Neural cell (in vitro differentiated cells): Measurements from ENCODE around the gene CPLX4.

Experiments
- EP300 ChIP-seq: fragments of 450-650 bp; conservative IDR thresholded peaks from 2 replicates; pipeline ENCODE4 v1.6.1; 2014; ENCODE audit warnings: antibody characterized with exemption, mild to moderate bottlenecking, moderate library complexity; ENCODE audit not compliant: poor library complexity, severe bottlenecking
- EZH2 ChIP-seq: fragments of 200-600, 300-800 bp; shearing (Covaris generic), sonication (generic); IDR thresholded peaks from 2 replicates; pipeline ENCODE4 v1.6.1; 2014; ENCODE audit warnings: antibody characterized with exemption, low read length, borderline replicate concordance, mild to moderate bottlenecking; ENCODE audit not compliant: insufficient read depth, poor library complexity, severe bottlenecking
- MXI1 ChIP-seq: fragments of 450-650 bp; conservative IDR thresholded peaks from 2 replicates; pipeline ENCODE4 v1.6.1; 2014; ENCODE audit warnings: antibody characterized with exemption, mild to moderate bottlenecking; ENCODE audit not compliant: poor library complexity, severe bottlenecking
- POLR2AphosphoS5 ChIP-seq: IDR thresholded peaks from 2 replicates; pipeline ENCODE4 v1.6.1; 2012
- RAD21 ChIP-seq: fragments of 450-650 bp; conservative IDR thresholded peaks from 2 replicates; pipeline ENCODE4 v1.6.1; 2014; ENCODE audit warnings: antibody characterized with exemption, mild to moderate bottlenecking, moderate library complexity
- REST ChIP-seq: IDR thresholded peaks from 2 replicates; pipeline ENCODE4 v1.6.1; 2012; ENCODE audit warnings: borderline replicate concordance
- SMC3 ChIP-seq: fragments of 450-650 bp; conservative IDR thresholded peaks from 2 replicates; pipeline ENCODE4 v1.6.1; 2014; ENCODE audit warnings: antibody characterized with exemption, mild to moderate bottlenecking, moderate library complexity; ENCODE audit not compliant: poor library complexity
- TAF1 ChIP-seq: IDR thresholded peaks from 2 replicates; pipeline ENCODE4 v1.6.1; 2012; ENCODE audit warnings: low read depth
- TF ChIP-seq, protein P1 (sequence below): fragments of 450-650 bp; IDR thresholded peaks from 2 replicates; pipeline ENCODE4 v1.5.1; 2014; ENCODE audit warnings: antibody characterized with exemption, mild to moderate bottlenecking, moderate library complexity; ENCODE audit not compliant: poor library complexity, severe bottlenecking

GRCh38 chr18:59340312-59340711 lies 21.9 kb upstream of the CPLX4 start:
- TF ChIP-seq, protein P1, sequence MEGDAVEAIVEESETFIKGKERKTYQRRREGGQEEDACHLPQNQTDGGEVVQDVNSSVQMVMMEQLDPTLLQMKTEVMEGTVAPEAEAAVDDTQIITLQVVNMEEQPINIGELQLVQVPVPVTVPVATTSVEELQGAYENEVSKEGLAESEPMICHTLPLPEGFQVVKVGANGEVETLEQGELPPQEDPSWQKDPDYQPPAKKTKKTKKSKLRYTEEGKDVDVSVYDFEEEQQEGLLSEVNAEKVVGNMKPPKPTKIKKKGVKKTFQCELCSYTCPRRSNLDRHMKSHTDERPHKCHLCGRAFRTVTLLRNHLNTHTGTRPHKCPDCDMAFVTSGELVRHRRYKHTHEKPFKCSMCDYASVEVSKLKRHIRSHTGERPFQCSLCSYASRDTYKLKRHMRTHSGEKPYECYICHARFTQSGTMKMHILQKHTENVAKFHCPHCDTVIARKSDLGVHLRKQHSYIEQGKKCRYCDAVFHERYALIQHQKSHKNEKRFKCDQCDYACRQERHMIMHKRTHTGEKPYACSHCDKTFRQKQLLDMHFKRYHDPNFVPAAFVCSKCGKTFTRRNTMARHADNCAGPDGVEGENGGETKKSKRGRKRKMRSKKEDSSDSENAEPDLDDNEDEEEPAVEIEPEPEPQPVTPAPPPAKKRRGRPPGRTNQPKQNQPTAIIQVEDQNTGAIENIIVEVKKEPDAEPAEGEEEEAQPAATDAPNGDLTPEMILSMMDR: no peak
- TF ChIP-seq MXI1 (no peak), POLR2AphosphoS5 (no peak), EZH2 (no peak), TAF1 (no peak), SMC3 (no peak), EP300 (no peak), REST (no peak), RAD21 (no peak)
